Renal cortex interstitium (tissue), 11 donors: Measurements from ENCODE around the gene NDUFB5. TPM values are rescaled to one million over a fixed set of nuclear protein-coding genes. Genes with fewer than 3 reads are reported as not detected.

Source experiments
- DNase-seq, 11 donors: peaks; one replicate each; pipeline ENCODE4 v3.0.0-alpha.2; 2013; ENCODE audit warnings: low read depth in 9 of 11, low spot score in 4 of 11; ENCODE audit errors: extremely low read depth in 1 of 11
- polyA plus RNA-seq, 3 donors: library from polyadenylated mRNA; unstranded; fragments of 120-200 nt; gene quantifications; one replicate each; pipeline ENCODE4 v1.2.1, GENCODE V29; 2013; ENCODE audit not compliant: insufficient read length in 3 of 3

Gene NDUFB5
- polyA plus RNA-seq, 3 donors, result 177 to 206 (median 182) TPM

- DNase-seq, result no peak
Measured at GRCh38 chr3:179663093-179663492, 58.5 kb downstream of the NDUFB5 start.

GRCh38 chr3:179666030-179666429 lies 61.4 kb downstream of the NDUFB5 start:
- no peak for DNase-seq

- DNase-seq, result no peak
Measured at GRCh38 chr3:179666436-179667035, 61.9 kb downstream of the NDUFB5 start.

- DNase-seq, result no peak
Measured at GRCh38 chr3:179668429-179668828, 63.8 kb downstream of the NDUFB5 start.

- DNase-seq, result no peak
Measured at GRCh38 chr3:179670311-179670710, 65.7 kb downstream of the NDUFB5 start.

- DNase-seq, result no peak
Measured at GRCh38 chr3:179671309-179671708, 66.7 kb downstream of the NDUFB5 start.

GRCh38 chr3:179671747-179672242 lies 67.2 kb downstream of the NDUFB5 start:
- peak in 1 of 11 donors; percentile 11 for DNase-seq

- DNase-seq, result peak in 4 of 11 donors; percentile 31 to 53 (median 40)
Measured at GRCh38 chr3:179672918-179673317, 68.3 kb downstream of the NDUFB5 start.

- no peak for DNase-seq
Measured at GRCh38 chr3:179673523-179673922, 68.9 kb downstream of the NDUFB5 start.

- DNase-seq, result no peak
Measured at GRCh38 chr3:179676081-179676480, 71.5 kb downstream of the NDUFB5 start.

Other genes starting within 250 kb of the NDUFB5 start
- 10 to 100 TPM; 24.3 to 29.3 (median 27.7) TPM for gene GNB4, start 153.3 kb upstream of the NDUFB5 start, polyA plus RNA-seq
- 100 to 1,000 TPM in 1 of 3 donors, 10 to 100 TPM in 2; 91.3 to 107 (median 99.8) TPM for gene ACTL6A, start 41.9 kb upstream of the NDUFB5 start, polyA plus RNA-seq
- gene MRPL47, start 156 bp upstream of the NDUFB5 start, polyA plus RNA-seq, result 10 to 100 TPM; 52.5 to 63.8 (median 58.7) TPM
- 10 to 100 TPM; 13.7 to 15.9 (median 15.7) TPM for gene USP13, start 48.2 kb downstream of the NDUFB5 start, polyA plus RNA-seq